AG04449 (cell line): ENCODE measurements around the gene PIR.
A peak's percentile ranks its signal among the peaks of the same experiment; 100 is the strongest.

ENCODE experiments used
- CTCF ChIA-PET: fragments of 350-600 bp; formaldehyde crosslinking; extraction: SDS; loops from one replicate; lab custom pipeline; 2021; ENCODE audit warnings: antibody characterized with exemption; lab: Yijun Ruan, JAX
- POLR2A ChIA-PET: fragments of 400-600, 350-600 bp; formaldehyde crosslinking; extraction: SDS; loops from one replicate; lab custom pipeline; 2020; ENCODE audit warnings: antibody characterized with exemption, inconsistent platforms; lab: Yijun Ruan, JAX
- DNase-seq: peaks from one replicate; pipeline ENCODE4 v3.0.0-alpha.2; 2010; ENCODE audit warnings: low read depth, low spot score
- H3K4me3 ChIP-seq: 2 replicates; pipeline ENCODE4 v1.5.1; 2011; ENCODE audit warnings: low read depth, mild to moderate bottlenecking, control low read depth, low read length
- TF ChIP-seq, protein P1 (sequence below): IDR thresholded peaks from one replicate; pipeline ENCODE4 v1.5.1; 2011; ENCODE audit warnings: mild to moderate bottlenecking, moderate library complexity, low read length, control low read depth, inconsistent platforms; ENCODE audit not compliant: insufficient read depth; ENCODE audit errors: missing control alignments

Gene PIR

DNA sequence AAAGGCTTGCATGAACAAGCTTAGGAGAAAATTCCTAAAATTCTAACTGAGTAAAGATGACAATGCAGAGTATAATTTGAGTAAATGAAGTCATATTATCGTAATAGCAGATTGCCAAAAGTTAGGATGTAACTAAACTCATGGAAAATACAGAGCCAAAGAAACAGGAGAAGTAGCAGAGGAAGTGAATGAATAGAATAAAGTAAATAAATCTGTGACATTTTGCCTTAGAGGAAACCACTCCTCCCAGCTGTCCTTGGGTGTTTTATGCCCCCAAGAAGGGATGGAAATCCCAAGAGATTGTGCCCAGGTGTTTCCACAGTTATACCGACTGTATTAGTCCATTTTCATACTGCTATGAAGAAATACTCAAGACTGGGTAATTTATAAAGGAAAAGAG is 5.6 kb upstream of the PIR start:
- DNase-seq = no peak
- ChIA-PET CTCF (interaction anchor here (0.7 to 2.0 kb wide), 5 partner anchors 9 to 188 kb away, joined by 3 to 5 read pairs (median 4); no protein-coding TSS in a partner anchor), POLR2A (no interaction called here)
- TF ChIP-seq, protein P1, sequence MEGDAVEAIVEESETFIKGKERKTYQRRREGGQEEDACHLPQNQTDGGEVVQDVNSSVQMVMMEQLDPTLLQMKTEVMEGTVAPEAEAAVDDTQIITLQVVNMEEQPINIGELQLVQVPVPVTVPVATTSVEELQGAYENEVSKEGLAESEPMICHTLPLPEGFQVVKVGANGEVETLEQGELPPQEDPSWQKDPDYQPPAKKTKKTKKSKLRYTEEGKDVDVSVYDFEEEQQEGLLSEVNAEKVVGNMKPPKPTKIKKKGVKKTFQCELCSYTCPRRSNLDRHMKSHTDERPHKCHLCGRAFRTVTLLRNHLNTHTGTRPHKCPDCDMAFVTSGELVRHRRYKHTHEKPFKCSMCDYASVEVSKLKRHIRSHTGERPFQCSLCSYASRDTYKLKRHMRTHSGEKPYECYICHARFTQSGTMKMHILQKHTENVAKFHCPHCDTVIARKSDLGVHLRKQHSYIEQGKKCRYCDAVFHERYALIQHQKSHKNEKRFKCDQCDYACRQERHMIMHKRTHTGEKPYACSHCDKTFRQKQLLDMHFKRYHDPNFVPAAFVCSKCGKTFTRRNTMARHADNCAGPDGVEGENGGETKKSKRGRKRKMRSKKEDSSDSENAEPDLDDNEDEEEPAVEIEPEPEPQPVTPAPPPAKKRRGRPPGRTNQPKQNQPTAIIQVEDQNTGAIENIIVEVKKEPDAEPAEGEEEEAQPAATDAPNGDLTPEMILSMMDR = no peak
- no peak overlapping the region for H3K4me3 ChIP-seq

DNA sequence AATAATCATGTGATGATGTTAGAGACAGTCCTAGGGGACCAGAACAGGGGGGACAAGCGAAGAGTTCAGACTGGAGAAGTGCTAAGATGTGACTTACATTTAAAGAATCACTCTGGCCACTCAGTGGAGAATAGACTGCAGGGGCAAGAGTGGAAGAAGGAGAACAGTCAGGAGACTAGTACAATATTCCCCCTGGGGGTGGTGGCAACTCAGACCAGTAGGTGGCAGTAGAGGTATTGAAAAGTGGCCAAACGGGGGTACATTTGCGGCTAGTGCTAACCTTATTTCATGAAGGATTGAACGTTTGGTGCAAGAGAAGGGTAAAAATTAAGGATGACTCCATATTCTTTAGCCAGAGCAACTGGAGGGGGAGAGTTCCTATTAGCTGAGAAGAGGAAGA is 4.7 kb upstream of the PIR start:
- DNase-seq = no peak
- ChIA-PET POLR2A (no interaction called here), CTCF (interaction anchor here (1.0 to 2.0 kb wide), 4 partner anchors 10 to 67 kb away, joined by 3 to 5 read pairs (median 4); no protein-coding TSS in a partner anchor)
- TF ChIP-seq, protein P1 = peak; percentile 46
- no peak overlapping the region for H3K4me3 ChIP-seq

DNA sequence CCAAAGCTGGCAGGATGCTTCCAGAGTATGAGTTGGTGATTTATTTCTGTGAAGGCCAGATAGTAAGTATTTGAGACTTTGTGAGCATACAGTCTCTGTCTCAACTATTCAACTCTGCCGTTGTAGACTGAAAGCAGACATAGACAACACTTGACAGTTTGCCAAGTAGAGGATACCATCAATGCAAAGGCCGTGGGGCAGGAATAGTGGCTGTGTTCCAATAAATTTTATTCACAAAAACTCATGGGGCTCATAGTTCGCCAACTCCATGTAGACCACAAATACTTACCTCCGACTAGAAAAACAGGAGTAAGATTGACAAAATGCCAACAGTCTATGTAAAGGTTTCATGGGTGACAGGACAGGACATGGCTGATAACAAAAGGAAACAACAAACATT is 3.7 kb upstream of the PIR start:
- ChIA-PET CTCF (interaction anchor here (1.8 kb wide), 1 partner anchor 68 kb away, joined by 5 read pairs; no protein-coding TSS in a partner anchor), POLR2A (no interaction called here)
- no peak for DNase-seq
- no peak overlapping the region for H3K4me3 ChIP-seq
- TF ChIP-seq, protein P1 = no peak

DNA sequence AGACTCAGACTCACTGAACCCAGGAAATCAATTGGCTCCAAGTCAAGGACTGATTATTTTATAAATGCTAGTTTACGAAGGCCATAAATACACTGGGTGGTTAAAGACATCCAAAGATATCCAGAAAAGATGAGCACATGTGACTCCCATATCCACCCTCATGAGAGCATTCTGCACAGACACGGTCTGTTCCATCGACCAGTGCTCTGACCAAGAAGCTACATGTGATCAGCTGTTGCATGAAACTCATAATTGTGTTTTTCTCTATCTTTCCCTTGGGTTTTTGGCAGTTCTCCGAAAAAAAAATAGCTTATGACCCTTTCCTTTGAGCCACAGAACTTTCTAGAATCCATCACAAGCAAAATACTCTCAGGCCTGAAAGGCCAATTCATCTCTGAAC is 2.7 kb upstream of the PIR start:
- no peak overlapping the region for H3K4me3 ChIP-seq
- POLR2A ChIA-PET = no interaction called here
- no peak for DNase-seq
- TF ChIP-seq, protein P1 = no peak
- CTCF ChIA-PET = no interaction called here

DNA sequence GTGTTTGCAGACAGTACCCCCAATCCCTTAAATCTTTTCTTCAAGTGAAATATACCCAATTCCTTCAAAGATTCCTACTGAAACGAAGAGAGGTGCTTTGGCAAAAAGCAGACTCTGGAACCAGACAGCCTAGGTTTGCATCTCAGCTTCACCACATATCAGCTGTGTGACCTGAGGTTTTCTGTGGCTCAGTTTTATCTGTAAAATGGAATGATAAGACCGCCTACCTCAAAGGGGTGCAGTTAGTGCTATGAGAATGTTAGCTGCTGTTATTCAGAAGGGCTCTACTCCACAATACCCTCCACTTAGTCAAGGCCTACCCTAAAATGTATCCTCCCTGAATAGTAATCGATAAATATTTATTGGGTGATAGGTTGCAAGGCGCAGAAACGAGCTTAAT is 664 bp downstream of the PIR start:
- peak overlapping the region; percentile 58 for H3K4me3 ChIP-seq
- TF ChIP-seq, protein P1 = no peak
- POLR2A ChIA-PET = no interaction called here
- CTCF ChIA-PET = interaction anchor here (1.7 to 3.5 kb wide), 2 partner anchors 25 to 143 kb away, joined by 5 to 12 read pairs; no protein-coding TSS in a partner anchor
- DNase-seq = no peak

DNA sequence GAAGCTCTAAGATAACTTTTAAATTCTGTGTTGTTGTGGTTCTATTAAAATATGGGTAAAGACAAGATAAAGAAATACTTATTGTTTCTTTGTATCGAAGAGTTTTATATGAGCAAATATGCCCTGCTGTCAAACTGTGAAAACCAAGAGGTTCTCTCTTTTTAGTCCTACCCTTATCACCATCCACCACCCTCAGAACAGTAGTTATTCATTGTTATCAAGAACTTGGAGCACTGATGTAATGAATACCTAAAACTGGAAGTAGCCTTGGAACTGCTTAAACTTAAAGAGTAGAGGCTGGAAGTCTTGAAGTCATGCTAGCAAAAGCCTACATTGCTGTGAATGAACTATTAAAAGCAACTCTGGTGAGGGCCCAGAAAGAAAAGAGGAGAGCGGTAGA is 9.2 kb downstream of the PIR start:
- POLR2A ChIA-PET = no interaction called here
- no peak overlapping the region for H3K4me3 ChIP-seq
- CTCF ChIA-PET = interaction anchor here (1.4 kb wide), 1 partner anchor 135 kb away, joined by 3 read pairs; no protein-coding TSS in a partner anchor
- TF ChIP-seq, protein P1 = no peak
- DNase-seq = no peak
